ENCODE results near the gene ACAD9.

DNA sequence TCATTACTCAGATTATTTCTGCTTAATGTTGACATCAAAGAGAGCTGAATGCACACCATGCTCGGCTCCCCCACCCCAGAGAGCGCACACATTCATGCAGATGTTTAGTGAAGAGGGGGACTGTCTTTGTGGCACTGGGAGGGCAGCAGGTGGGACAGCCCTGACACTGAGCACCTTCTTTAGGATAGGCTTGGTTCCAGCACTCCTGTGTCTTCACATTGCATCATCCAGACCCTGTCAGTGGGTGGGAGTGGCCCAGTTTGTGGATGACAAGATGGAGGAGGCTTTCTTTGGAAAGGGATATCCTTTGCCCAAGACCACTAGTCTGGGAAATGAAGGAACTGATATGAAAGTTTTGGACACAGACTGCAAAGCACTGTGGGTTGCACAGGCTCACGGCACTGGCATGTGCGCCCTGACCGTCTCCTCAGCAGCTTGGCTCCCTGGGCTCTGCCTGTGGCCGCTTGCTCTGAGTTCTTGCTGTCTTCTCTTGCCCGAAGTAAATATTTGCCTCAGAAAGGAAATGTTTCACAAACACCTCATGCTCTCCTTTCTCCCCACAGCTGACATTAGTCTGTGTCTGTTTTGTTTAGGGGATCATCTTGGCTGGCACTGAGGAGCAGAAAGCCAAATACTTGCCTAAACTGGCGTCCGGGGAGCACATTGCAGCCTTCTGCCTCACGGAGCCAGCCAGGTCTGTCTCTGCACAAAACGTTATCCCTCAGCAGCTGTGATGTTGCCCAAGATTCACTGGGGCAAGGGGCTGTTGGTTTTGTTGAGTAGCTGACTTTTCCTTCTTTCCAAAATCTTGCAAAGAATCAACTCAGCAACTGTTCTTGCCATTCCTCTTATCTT lies 16.6 kb downstream of the ACAD9 start:
- TF ChIP-seq POLR2AphosphoS5 (IDR thresholded peaks at IDR 0.05; ENCODE audit: borderline replicate concordance, low read depth, low read length) (no peak), FOXP2 (optimal IDR thresholded peaks at IDR 0.05; ENCODE audit: control extremely low read depth, extremely low read length, insufficient read depth) (no peak)

Data from SK-N-MC (cell line).